K562 (cell line): ENCODE data around the gene PNPO. TPM values are rescaled to one million over a fixed set of nuclear protein-coding genes. Genes with fewer than 3 reads are reported as not detected.

Experiments used
- ATAC-seq: fragments of 200-7000 bp; cut with Tn5 transposase; 3 replicates; pipeline ENCODE4 v1.9.1; 2020; ENCODE audit warnings: moderate library complexity
- BruUV-seq: library from RNA; stranded (reverse); fragments of 400-500 nt; replicated peaks from 2 replicates; lab custom pipeline; 2021; lab: Mats Ljungman, UMichigan
- CTCF ChIA-PET: fragments of 300-600 bp; formaldehyde crosslinking; extraction: SDS; loops from one replicate; lab custom pipeline; 2021; ENCODE audit warnings: low intra/inter-chr PET ratio; lab: Yijun Ruan, JAX
- POLR2A ChIA-PET: fragments of 300-600, 350-650 bp; sonication (Branson Sonifier 250); formaldehyde crosslinking; extraction: SDS; loops from one replicate; lab custom pipeline; 2021; ENCODE audit warnings: antibody characterized with exemption, inconsistent platforms; lab: Yijun Ruan, JAX
- DNase-seq, 4 experiments: peaks; one replicate each; pipeline versions ENCODE4 v3.0.0 to v3.0.0-alpha.2; 2011 to 2018; ENCODE audit warnings: low spot score in 3 of 4, mixed read lengths in 3 of 4; ENCODE audit errors: extremely low read depth in 1 of 4
- FAIRE-seq: peaks from 2 replicates; lab custom pipeline; 2011; peaks lifted over from hg19 to GRCh38; lab: Jason Lieb, UNC
- H2AFZ ChIP-seq: 2 replicates; pipeline ENCODE4 v1.6.0; 2011; ENCODE audit warnings: low read depth, low read length, control low read depth, inconsistent platforms
- H3K27ac ChIP-seq: fragments of 200-600 bp; 3 replicates; pipeline ENCODE4 v1.8.0; 2011; ENCODE audit warnings: low read depth, mild to moderate bottlenecking, control low read depth, inconsistent platforms, low read length, moderate library complexity, mixed read lengths; ENCODE audit errors: extremely low read depth
- H3K27me3 ChIP-seq, 2 experiments: fragments of 300-600 bp in 1 of 2; 2 replicates in 1 of 2; 3 replicates in 1 of 2; pipeline versions ENCODE4 v1.6.0 to v1.8.0; 2011; ENCODE audit warnings: inconsistent platforms in 2 of 2, low read length in 2 of 2, mild to moderate bottlenecking in 1 of 2, mixed read lengths in 1 of 2, moderate library complexity in 1 of 2; ENCODE audit not compliant: control insufficient read depth in 2 of 2, insufficient read depth in 2 of 2
- H3K36me3 ChIP-seq: fragments of 300-600 bp; 3 replicates; pipeline ENCODE4 v1.8.0; 2011; ENCODE audit warnings: mild to moderate bottlenecking, low read length, inconsistent platforms; ENCODE audit not compliant: control insufficient read depth, insufficient read depth
- H3K4me1 ChIP-seq, 2 experiments: fragments of 200-600 bp in 1 of 2; replicated peaks in 1 of 2; 2 replicates in 1 of 2; 3 replicates in 1 of 2; pipeline versions ENCODE4 v1.5.1 to v1.8.0; 2011; ENCODE audit warnings: inconsistent platforms in 2 of 2, low read length in 2 of 2, mild to moderate bottlenecking in 1 of 2, mixed read lengths in 1 of 2, moderate library complexity in 1 of 2; ENCODE audit not compliant: control insufficient read depth in 2 of 2, insufficient read depth in 2 of 2
- H3K4me2 ChIP-seq: 2 replicates; pipeline ENCODE4 v1.6.1; 2011; ENCODE audit warnings: low read length, control low read depth, inconsistent platforms, mixed read lengths; ENCODE audit not compliant: insufficient read depth
- H3K4me3 ChIP-seq: fragments of 200-600 bp; sonication (generic), shearing (Covaris generic); 2 replicates; pipeline ENCODE4 v1.5.1; 2016; ENCODE audit warnings: control low read depth, inconsistent platforms
- H3K79me2 ChIP-seq: fragments of 200-600 bp; 3 replicates; pipeline ENCODE4 v1.8.0; 2011; ENCODE audit warnings: low read length, inconsistent platforms; ENCODE audit not compliant: control insufficient read depth, insufficient read depth
- H3K9ac ChIP-seq, 2 experiments: 2 replicates each; pipeline versions ENCODE4 v1.6.0 to v1.6.1; 2011; ENCODE audit warnings: low read depth in 2 of 2, low read length in 2 of 2, control low read depth in 1 of 2, inconsistent platforms in 1 of 2, mild to moderate bottlenecking in 1 of 2, mixed read lengths in 1 of 2; ENCODE audit not compliant: insufficient read depth in 1 of 2
- H3K9me1 ChIP-seq: one replicate; pipeline ENCODE4 v1.6.0; 2011; ENCODE audit warnings: inconsistent platforms, mild to moderate bottlenecking, low read length, moderate library complexity; ENCODE audit not compliant: control insufficient read depth, insufficient read depth
- H3K9me3 ChIP-seq: replicated peaks from 2 replicates; pipeline ENCODE4 v1.5.1; 2011; ENCODE audit warnings: low read depth, low read length, inconsistent platforms; ENCODE audit not compliant: control insufficient read depth, insufficient read depth
- H4K20me1 ChIP-seq: replicated peaks from 2 replicates; pipeline ENCODE4 v1.6.1; 2011; ENCODE audit warnings: low read length, inconsistent platforms, mixed read lengths; ENCODE audit not compliant: control insufficient read depth, insufficient read depth
- C11orf30 ChIP-seq: fragments of 450-650 bp; IDR thresholded peaks from 2 replicates; pipeline ENCODE4 v1.6.1; 2016; ENCODE audit warnings: low read depth, mild to moderate bottlenecking
- CBX8 ChIP-seq: fragments of 200-600 bp; sonication (generic); IDR thresholded peaks from 2 replicates; pipeline ENCODE4 v1.6.1; 2012; ENCODE audit warnings: borderline replicate concordance, mixed run types, low read depth, mild to moderate bottlenecking, moderate library complexity, mixed read lengths, low read length, control low read depth, inconsistent platforms; ENCODE audit not compliant: poor library complexity, severe bottlenecking; ENCODE audit errors: extremely low read depth
- MAFF ChIP-seq: IDR thresholded peaks from 2 replicates; pipeline ENCODE4 v1.6.1; 2012; ENCODE audit warnings: low read length, improper control_type of control experiment
- MAFG ChIP-seq: fragments of 450-650 bp; conservative IDR thresholded peaks from 2 replicates; pipeline ENCODE4 v1.6.1; 2016; ENCODE audit warnings: missing genetic modification characterization, missing compliant biosample characterization
- ZBTB33 ChIP-seq: sonication (generic); formaldehyde crosslinking; IDR thresholded peaks from 2 replicates; pipeline ENCODE4 v1.8.1; 2023; ENCODE audit warnings: mild to moderate bottlenecking, missing genetic modification reagents
- ZC3H11A ChIP-seq: IDR thresholded peaks from 2 replicates; pipeline ENCODE4 v1.6.1; 2012; ENCODE audit warnings: low read depth, low read length, improper control_type of control experiment
- ZNF316 ChIP-seq: fragments of 450-650 bp; IDR thresholded peaks from 2 replicates; pipeline ENCODE4 v1.6.1; 2016
- ZNF766 ChIP-seq: fragments of 200-800 bp; sonication (Bioruptor generic); conservative IDR thresholded peaks from 2 replicates; pipeline ENCODE4 v1.6.1; 2016; ENCODE audit warnings: missing genetic modification characterization, missing compliant biosample characterization
- WGBS: fragments of 100-300 bp; shearing (Covaris generic); methylation state at CpG from one replicate; pipeline ENCODE4 v1.1.6; 2016; ENCODE audit warnings: low coverage, mixed read lengths; ENCODE audit not compliant: insufficient coverage; ENCODE audit errors: missing lambda C conversion rate; 5-methylcytosine and 5-hydroxymethylcytosine counted together
- in situ Hi-C: fragments of 300-500 bp; cut with MboI; formaldehyde crosslinking; loops from 4 replicates; pipeline ENCODE4 v1.15.0; 2018; ENCODE audit warnings: inconsistent platforms, mixed read lengths
- intact Hi-C: fragments of 100-400 bp; cut with micrococcal nuclease; formaldehyde crosslinking; loops from 2 replicates; pipeline ENCODE4 v1.14.2; 2022
- polyA plus RNA-seq, 8 experiments: library from polyadenylated mRNA; depleted of rRNA in 4 of 8; stranded (reverse) in 5 of 8; unstranded in 3 of 8; fragments of >200 nt; fragmentation: Nextera tagmentation in 2 of 8; fragmentation: Illumina TruSeq in 1 of 8; extraction: Ambion mirVana in 2 of 8; extraction: Trizol in 1 of 8; gene quantifications; 2 replicates each; pipeline versions ENCODE4 v1.2.1 to v1.2.3, GENCODE V29; 2011 to 2014; ENCODE audit warnings: inconsistent platforms in 1 of 8, missing spikeins in 1 of 8
- total RNA-seq, 7 experiments: library from RNA; depleted of rRNA in 6 of 7; stranded (reverse); fragments of >200 nt in 6 of 7; fragmentation: Illumina TruSeq in 2 of 7; extraction: Trizol in 2 of 7; gene quantifications; 2 replicates each; pipeline versions ENCODE4 v1.2.1 to v1.2.3, GENCODE V29; 2011 to 2021; ENCODE audit warnings: low replicate concordance in 1 of 7

Gene PNPO
- total and polyA plus RNA-seq, 9 of the 15 experiments (the other 6 are each of a cell fraction or from before 2014, with no cell fraction given) = 16.6 to 39.0 (median 27.4) TPM

GRCh38 chr17:47961406-47961805 is 20.0 kb downstream of the PNPO start:
- H3K4me1 ChIP-seq = peaks cover 10 to 21% of the 10 kb centered on the region in 2 experiments
- no peak overlapping the region for H2AFZ ChIP-seq
- no peaks in the 10 kb centered on the region; a peak in 1 of 5 replicates for H3K27me3 ChIP-seq
- intact Hi-C loops = no loop called here
- ChIA-PET CTCF (no interaction called here), POLR2A (interaction anchor here (0.6 to 3.1 kb wide), 4 partner anchors 8 to 17 kb away, joined by 3 to 14 read pairs (median 4); partner anchors contain the start of gene CDK5RAP3)
- H3K9me1 ChIP-seq = no peaks in the 10 kb centered on the region
- TF ChIP-seq MAFF = peak; percentile 53; the same call in 1 of the 2 replicates
- TF ChIP-seq ZNF766 (CRISPR knock-in tag) = no peak
- TF ChIP-seq CBX8 = no peak
- no peak for TF ChIP-seq ZBTB33 (CRISPR knock-in tag)
- TF ChIP-seq C11orf30 = peak; percentile 72
- peak; percentile 83 for TF ChIP-seq ZNF316
- no peak for TF ChIP-seq ZC3H11A
- TF ChIP-seq MAFG (tag) = peak; percentile 57
- no peaks in the 10 kb centered on the region for H3K9me3 ChIP-seq
- H3K4me3 ChIP-seq = no peak overlapping the region
- FAIRE-seq (no peak), ATAC-seq (no peak), DNase-seq (no peak)
- BruUV-seq = no TSS peak
- H3K36me3 ChIP-seq = no peaks in the 10 kb centered on the region
- H3K9ac ChIP-seq = peak overlapping the region in 1 of 2 experiments; percentile 36; a peak in 1 of 4 replicates
- no peak overlapping the region for H3K27ac ChIP-seq
- H4K20me1 ChIP-seq = no peaks in the 10 kb centered on the region
- in situ Hi-C loops = no loop called here
- 45% methylated on average over 6 of the region's 6 CpGs for WGBS
- H3K79me2 ChIP-seq = no peaks in the 10 kb centered on the region
- H3K4me2 ChIP-seq = no peak overlapping the region
